HCT116 (cell line): ENCODE results near the gene CYTL1. TPM values are rescaled to one million over a fixed set of nuclear protein-coding genes. Genes with fewer than 3 reads are reported as not detected.
A peak's percentile ranks its signal among the peaks of the same experiment; 100 is the strongest.

Experiments
- ATAC-seq: fragments of 200-7000 bp; cut with Tn5 transposase; 2 replicates; pipeline ENCODE4 v1.9.1; 2020; ENCODE audit warnings: mild to moderate bottlenecking, moderate library complexity
- BruUV-seq: library from RNA; stranded (reverse); fragments of 400-500 nt; replicated peaks from 2 replicates; lab custom pipeline; 2021; lab: Mats Ljungman, UMichigan
- CTCF ChIA-PET: fragments of 300-600 bp; sonication (Branson Sonifier 250); formaldehyde crosslinking; loops from one replicate; lab custom pipeline; 2021; ENCODE audit warnings: antibody characterized with exemption; lab: Charles Lee
- POLR2A ChIA-PET: fragments of 300-600, 350-600 bp; sonication (Branson Sonifier 250); formaldehyde crosslinking; loops from one replicate; lab custom pipeline; 2021; ENCODE audit warnings: antibody characterized with exemption; lab: Charles Lee
- RAD21 ChIA-PET, 2 experiments: fragments of 300-600 bp; sonication (Branson Sonifier 250); formaldehyde crosslinking; loops; one replicate each; lab custom pipeline; 2023; ENCODE audit warnings: low total read pairs in 2 of 2; ENCODE audit not compliant: uncharacterized antibody in 2 of 2, unreplicated experiment in 2 of 2, low non-redundant PET in 1 of 2; lab: Charles Lee
- DNase-seq: peaks from one replicate; pipeline ENCODE4 v3.0.0-alpha.2; 2010; ENCODE audit warnings: low read depth, low spot score
- H2AFZ ChIP-seq: fragments of 200-600 bp; shearing (Covaris generic), sonication (generic); 2 replicates; pipeline ENCODE4 v1.6.1; 2017; ENCODE audit warnings: low read depth, mixed run types, mixed read lengths, antibody characterized with exemption, low read length; ENCODE audit not compliant: poor library complexity, severe bottlenecking
- H3K27ac ChIP-seq: 2 replicates; pipeline ENCODE4 v1.5.1; 2012; ENCODE audit warnings: low read depth, low read length
- H3K27me3 ChIP-seq: fragments of 200-600 bp; sonication (generic); 2 replicates; pipeline ENCODE4 v1.6.1; 2016; ENCODE audit warnings: mixed run types, low read length, mixed read lengths; ENCODE audit not compliant: insufficient read depth
- H3K36me3 ChIP-seq, 2 experiments: fragments of 200-500 bp in 1 of 2; fragments of 200-600 bp in 1 of 2; sonication (Bioruptor generic) in 1 of 2; sonication (generic) in 1 of 2; 2 replicates each; pipeline versions ENCODE4 v1.5.1 to v1.6.1; 2014 to 2016; ENCODE audit warnings: low read length in 2 of 2, inconsistent platforms in 1 of 2, mixed read lengths in 1 of 2, mixed run types in 1 of 2; ENCODE audit not compliant: insufficient read depth in 2 of 2, control insufficient read depth in 1 of 2
- H3K4me1 ChIP-seq, 2 experiments: fragments of 200-600 bp in 1 of 2; sonication (generic) in 1 of 2; 2 replicates each; pipeline versions ENCODE4 v1.5.1 to v1.6.1; 2012 to 2017; ENCODE audit warnings: low read length in 2 of 2, inconsistent platforms in 1 of 2, mild to moderate bottlenecking in 1 of 2, mixed read lengths in 1 of 2, mixed run types in 1 of 2, moderate library complexity in 1 of 2; ENCODE audit not compliant: insufficient read depth in 2 of 2, control insufficient read depth in 1 of 2
- H3K4me2 ChIP-seq: fragments of 200-600 bp; sonication (generic); 2 replicates; pipeline ENCODE4 v1.6.1; 2017; ENCODE audit warnings: mixed run types, low read length, mixed read lengths
- H3K4me3 ChIP-seq, 2 experiments: fragments of 200-600 bp in 1 of 2; sonication (generic) in 1 of 2; replicated peaks in 1 of 2; 2 replicates each; pipeline ENCODE4 v1.5.1; 2011 to 2016; ENCODE audit warnings: low read length in 2 of 2, control low read depth in 1 of 2, low read depth in 1 of 2, mild to moderate bottlenecking in 1 of 2, mixed read lengths in 1 of 2, mixed run types in 1 of 2
- H3K79me2 ChIP-seq: fragments of 200-600 bp; sonication (generic); 2 replicates; pipeline ENCODE4 v1.6.1; 2017; ENCODE audit warnings: mild to moderate bottlenecking, mixed run types, low read length, moderate library complexity, mixed read lengths; ENCODE audit not compliant: insufficient read depth
- H3K9ac ChIP-seq: fragments of 200-600 bp; sonication (generic); 2 replicates; pipeline ENCODE4 v1.6.1; 2016; ENCODE audit warnings: low read length, mixed read lengths
- H3K9me2 ChIP-seq: fragments of 200-600 bp; sonication (generic), shearing (Covaris generic); 2 replicates; pipeline ENCODE4 v1.6.1; 2017; ENCODE audit warnings: mixed run types, mild to moderate bottlenecking, moderate library complexity; ENCODE audit not compliant: insufficient read depth
- H3K9me3 ChIP-seq, 2 experiments: fragments of 200-500 bp in 1 of 2; fragments of 200-600 bp in 1 of 2; sonication (Bioruptor generic) in 1 of 2; sonication (generic) in 1 of 2; 2 replicates each; pipeline ENCODE4 v1.6.1; 2014 to 2017; ENCODE audit warnings: low read length in 2 of 2, mixed read lengths in 2 of 2, inconsistent platforms in 1 of 2, low read depth in 1 of 2, mild to moderate bottlenecking in 1 of 2, mixed run types in 1 of 2, moderate library complexity in 1 of 2; ENCODE audit not compliant: control insufficient read depth in 1 of 2, insufficient read depth in 1 of 2
- H4K20me1 ChIP-seq: fragments of 200-600 bp; sonication (generic), shearing (Covaris generic); 2 replicates; pipeline ENCODE4 v1.6.1; 2017; ENCODE audit warnings: mixed run types, mild to moderate bottlenecking, moderate library complexity; ENCODE audit not compliant: insufficient read depth
- CBX3 ChIP-seq: IDR thresholded peaks from 2 replicates; pipeline ENCODE4 v1.6.1; 2012; ENCODE audit warnings: low read depth
- ELF1 ChIP-seq: IDR thresholded peaks from 2 replicates; pipeline ENCODE4 v1.6.1; 2012; ENCODE audit warnings: low read depth, borderline replicate concordance
- EZH2 ChIP-seq: fragments of 200-600 bp; sonication (generic); IDR thresholded peaks from 2 replicates; pipeline ENCODE4 v1.6.1; 2017; ENCODE audit warnings: antibody characterized with exemption, mixed run types
- EZH2phosphoT487 ChIP-seq: fragments of 200-600 bp; IDR thresholded peaks from 2 replicates; pipeline ENCODE4 v1.6.1; 2018; ENCODE audit warnings: antibody characterized with exemption, borderline replicate concordance
- FOSL1 ChIP-seq: IDR thresholded peaks from 2 replicates; pipeline ENCODE4 v1.6.1; 2012; ENCODE audit warnings: low read depth
- JUND ChIP-seq: IDR thresholded peaks from 2 replicates; pipeline ENCODE4 v1.6.1; 2012
- SIN3A ChIP-seq: IDR thresholded peaks from 2 replicates; pipeline ENCODE4 v1.6.1; 2012; ENCODE audit warnings: low read depth
- SP1 ChIP-seq: IDR thresholded peaks from 2 replicates; pipeline ENCODE4 v1.6.1; 2012; ENCODE audit warnings: low read depth
- YY1 ChIP-seq: IDR thresholded peaks from 2 replicates; pipeline ENCODE4 v1.6.1; 2011; ENCODE audit warnings: low read length, low read depth, moderate library complexity, mild to moderate bottlenecking; ENCODE audit not compliant: insufficient replicate concordance; ENCODE audit errors: extremely low read depth
- intact Hi-C: fragments of 100-400 bp; cut with micrococcal nuclease; formaldehyde crosslinking; loops from 2 replicates; pipeline ENCODE4 v1.10.0; 2022
- total RNA-seq: library from RNA; stranded (reverse); gene quantifications from one replicate; pipeline ENCODE4 v1.2.1, GENCODE V29; 2021; ENCODE audit not compliant: unreplicated experiment
- TF ChIP-seq, protein P1 (sequence below): IDR thresholded peaks from 2 replicates; pipeline ENCODE4 v1.6.1; 2012; ENCODE audit warnings: low read depth
- TF ChIP-seq, protein P2 (sequence below): IDR thresholded peaks from 2 replicates; pipeline ENCODE4 v1.6.1; 2012

CYTL1 gene
- total RNA-seq, 1 experiment from 2014 or later, result not detected

DNA sequence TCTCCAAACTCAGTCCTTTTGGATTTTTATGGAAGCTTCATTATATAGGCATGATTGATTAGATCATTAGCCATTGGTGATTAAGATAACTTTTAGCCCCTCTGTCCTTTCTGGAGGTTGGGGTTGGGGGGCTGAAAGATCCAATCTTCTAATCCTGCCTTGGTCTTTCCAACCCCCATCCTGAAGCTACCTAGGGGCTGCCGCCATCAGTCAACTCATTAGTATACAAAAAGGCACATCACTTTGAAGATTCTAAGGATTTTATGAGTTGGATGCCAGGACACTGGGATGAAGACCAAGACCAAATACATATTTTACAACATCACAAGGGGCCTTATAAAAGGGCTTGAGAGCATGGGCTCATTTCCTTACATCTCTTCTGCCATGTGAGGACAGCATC is 47.5 kb downstream of the CYTL1 start (continued):
- TF ChIP-seq, protein P1, sequence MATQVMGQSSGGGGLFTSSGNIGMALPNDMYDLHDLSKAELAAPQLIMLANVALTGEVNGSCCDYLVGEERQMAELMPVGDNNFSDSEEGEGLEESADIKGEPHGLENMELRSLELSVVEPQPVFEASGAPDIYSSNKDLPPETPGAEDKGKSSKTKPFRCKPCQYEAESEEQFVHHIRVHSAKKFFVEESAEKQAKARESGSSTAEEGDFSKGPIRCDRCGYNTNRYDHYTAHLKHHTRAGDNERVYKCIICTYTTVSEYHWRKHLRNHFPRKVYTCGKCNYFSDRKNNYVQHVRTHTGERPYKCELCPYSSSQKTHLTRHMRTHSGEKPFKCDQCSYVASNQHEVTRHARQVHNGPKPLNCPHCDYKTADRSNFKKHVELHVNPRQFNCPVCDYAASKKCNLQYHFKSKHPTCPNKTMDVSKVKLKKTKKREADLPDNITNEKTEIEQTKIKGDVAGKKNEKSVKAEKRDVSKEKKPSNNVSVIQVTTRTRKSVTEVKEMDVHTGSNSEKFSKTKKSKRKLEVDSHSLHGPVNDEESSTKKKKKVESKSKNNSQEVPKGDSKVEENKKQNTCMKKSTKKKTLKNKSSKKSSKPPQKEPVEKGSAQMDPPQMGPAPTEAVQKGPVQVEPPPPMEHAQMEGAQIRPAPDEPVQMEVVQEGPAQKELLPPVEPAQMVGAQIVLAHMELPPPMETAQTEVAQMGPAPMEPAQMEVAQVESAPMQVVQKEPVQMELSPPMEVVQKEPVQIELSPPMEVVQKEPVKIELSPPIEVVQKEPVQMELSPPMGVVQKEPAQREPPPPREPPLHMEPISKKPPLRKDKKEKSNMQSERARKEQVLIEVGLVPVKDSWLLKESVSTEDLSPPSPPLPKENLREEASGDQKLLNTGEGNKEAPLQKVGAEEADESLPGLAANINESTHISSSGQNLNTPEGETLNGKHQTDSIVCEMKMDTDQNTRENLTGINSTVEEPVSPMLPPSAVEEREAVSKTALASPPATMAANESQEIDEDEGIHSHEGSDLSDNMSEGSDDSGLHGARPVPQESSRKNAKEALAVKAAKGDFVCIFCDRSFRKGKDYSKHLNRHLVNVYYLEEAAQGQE, result no peak
- no peak for TF ChIP-seq FOSL1
- TF ChIP-seq EZH2, result no peak
- no peak for TF ChIP-seq CBX3
- TF ChIP-seq ELF1, result no peak

DNA sequence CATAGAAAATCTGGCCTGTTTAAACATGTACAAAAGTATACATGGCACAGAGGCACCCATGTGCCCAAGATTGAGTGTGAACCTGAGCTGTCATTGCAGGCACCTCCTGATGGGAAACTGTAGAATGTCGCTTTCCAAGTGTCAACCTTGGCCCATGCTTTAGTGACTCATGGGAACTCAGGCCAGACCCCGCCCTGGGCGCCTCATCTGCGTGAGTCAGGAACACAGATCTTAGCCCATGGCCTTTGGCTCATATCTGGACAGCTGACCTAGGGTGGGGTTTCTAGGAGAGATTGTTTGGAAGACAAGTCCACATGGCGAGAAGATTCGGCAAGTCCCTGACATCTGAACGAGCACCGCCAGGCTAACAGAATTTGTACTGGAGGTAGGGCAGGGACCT is 50.0 kb downstream of the CYTL1 start:
- Histone ChIP-seq H3K9me3 (0 out of 4 replicates have a peak, but pooled peaks cover 0 to 2% of the 10 kb centered on the region in 2 experiments), H2AFZ (peak overlapping the region; percentile 22), H3K36me3 (no peaks in the 10 kb centered on the region), H3K4me3 (no peak overlapping the region), H3K4me1 (peaks cover 0 to 14% of the 10 kb centered on the region in 2 experiments; a peak in 2 of 4 replicates), H3K9me2 (no peaks in the 10 kb centered on the region), H3K4me2 (peak overlapping the region; percentile 8), H3K27ac (no peak overlapping the region), H3K27me3 (no peaks in the 10 kb centered on the region), H3K79me2 (no peaks in the 10 kb centered on the region), H4K20me1 (no peaks in the 10 kb centered on the region), H3K9ac (no peak overlapping the region)
- intact Hi-C loops, result no loop called here
- BruUV-seq, result no TSS peak
- DNase-seq (peak; percentile 22), ATAC-seq (peak; percentile 63)
- TF ChIP-seq YY1 (no peak), SIN3A (peak; percentile 36; the same call in 1 of the 2 replicates), EZH2phosphoT487 (no peak), FOSL1 (peak; percentile 37; the same call in 1 of the 2 replicates), JUND (peak; percentile 21; the same call in 1 of the 2 replicates), SP1 (peak; percentile 29; the same call in 1 of the 2 replicates)
- TF ChIP-seq, protein P2, sequence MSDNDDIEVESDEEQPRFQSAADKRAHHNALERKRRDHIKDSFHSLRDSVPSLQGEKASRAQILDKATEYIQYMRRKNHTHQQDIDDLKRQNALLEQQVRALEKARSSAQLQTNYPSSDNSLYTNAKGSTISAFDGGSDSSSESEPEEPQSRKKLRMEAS, result peak; percentile 61; the same call in 1 of the 2 replicates
- CTCF ChIA-PET, result no interaction called here
- RAD21 ChIA-PET, result no interaction called here
- POLR2A ChIA-PET, result no interaction called here
